Activated naive CD4-positive, alpha-beta T cell treated with anti-CD3 and anti-CD28 coated beads, Interleukin-2, amount 50 U/mL, for 24 hours (primary cell): Measurements from ENCODE around the gene TUBGCP2.
"Not testable (repeated sequence)": the region's sequence is repeated elsewhere in the genome, so short reads cannot be mapped to it uniquely, and the experiment has no call there.

Source experiments
- H3K27ac Mint-ChIP-seq: one replicate; pipeline ENCODE4 v1.8.0; 2021; ENCODE audit warnings: mild to moderate bottlenecking, mixed read lengths
- H3K27me3 Mint-ChIP-seq: one replicate; pipeline ENCODE4 v1.8.0; 2021; ENCODE audit warnings: mixed read lengths
- H3K36me3 Mint-ChIP-seq: one replicate; pipeline ENCODE4 v1.8.0; 2021; ENCODE audit warnings: mixed read lengths
- H3K4me1 Mint-ChIP-seq: one replicate; pipeline ENCODE4 v1.8.0; 2021; ENCODE audit warnings: mixed read lengths
- H3K4me3 Mint-ChIP-seq: one replicate; pipeline ENCODE4 v1.8.0; 2021; ENCODE audit warnings: mild to moderate bottlenecking, mixed read lengths
- H3K9me3 Mint-ChIP-seq: one replicate; pipeline ENCODE4 v1.8.0; 2021; ENCODE audit warnings: mixed read lengths

TUBGCP2 gene

GRCh38 chr10:133234796-133235195, 73.9 kb downstream of the TUBGCP2 start:
- H3K27me3 Mint-ChIP-seq = peaks cover 27% of the 10 kb centered on the region
- peak overlapping the region; percentile 60 for H3K4me3 Mint-ChIP-seq
- not testable (repeated sequence) for H3K27ac Mint-ChIP-seq, H3K4me1 Mint-ChIP-seq, H3K9me3 Mint-ChIP-seq, H3K36me3 Mint-ChIP-seq

- no peaks in the 10 kb centered on the region for H3K36me3 Mint-ChIP-seq
- peaks cover 10% of the 10 kb centered on the region for H3K4me1 Mint-ChIP-seq
- no peak overlapping the region for H3K4me3 Mint-ChIP-seq
- no peak overlapping the region for H3K27ac Mint-ChIP-seq
- H3K9me3 Mint-ChIP-seq = no peaks in the 10 kb centered on the region
- peaks cover 31% of the 10 kb centered on the region for H3K27me3 Mint-ChIP-seq
These were observed 76.6 kb downstream of the TUBGCP2 start for GRCh38 chr10:133231946-133232574.

- Mint-ChIP-seq H3K9me3 (no peaks in the 10 kb centered on the region), H3K36me3 (no peaks in the 10 kb centered on the region), H3K27ac (no peak overlapping the region), H3K4me1 (peaks cover 10% of the 10 kb centered on the region), H3K4me3 (peak overlapping the region; percentile 45), H3K27me3 (peaks cover 32% of the 10 kb centered on the region)
These were observed 77.3 kb downstream of the TUBGCP2 start for GRCh38 chr10:133231244-133231945.

GRCh38 chr10:133230387-133231195, 78.1 kb downstream of the TUBGCP2 start:
- H3K27ac Mint-ChIP-seq = no peak overlapping the region
- H3K4me1 Mint-ChIP-seq = peaks cover 6% of the 10 kb centered on the region
- no peaks in the 10 kb centered on the region for H3K36me3 Mint-ChIP-seq
- peaks cover 34% of the 10 kb centered on the region for H3K27me3 Mint-ChIP-seq
- no peak overlapping the region for H3K4me3 Mint-ChIP-seq
- H3K9me3 Mint-ChIP-seq = no peaks in the 10 kb centered on the region

- peaks cover 34% of the 10 kb centered on the region for H3K27me3 Mint-ChIP-seq
- no peaks in the 10 kb centered on the region for H3K9me3 Mint-ChIP-seq
- no peak within 1 kb of the TSS for H3K27ac Mint-ChIP-seq
- no peaks in the 10 kb centered on the region for H3K36me3 Mint-ChIP-seq
- peaks cover 6% of the 10 kb centered on the region for H3K4me1 Mint-ChIP-seq
- H3K4me3 Mint-ChIP-seq = peak within 1 kb of the TSS; percentile 58
These were observed 78.7 kb downstream of the TUBGCP2 start, which contains the start of gene UTF1 for GRCh38 chr10:133230044-133230361. Gene UTF1, plus strand, starts transcription at chr10:133230217. Its CDS starts 72 bp downstream, at chr10:133230289.

GRCh38 chr10:133229265-133230043, 79.2 kb downstream of the TUBGCP2 start:
- Mint-ChIP-seq H3K9me3 (no peaks in the 10 kb centered on the region), H3K27me3 (peaks cover 34% of the 10 kb centered on the region), H3K4me3 (peak overlapping the region; percentile 58), H3K27ac (no peak overlapping the region), H3K4me1 (peaks cover 6% of the 10 kb centered on the region), H3K36me3 (no peaks in the 10 kb centered on the region)
